ENCODE data around the gene SFT2D2. TPM values are rescaled to one million over a fixed set of nuclear protein-coding genes. Genes with fewer than 3 reads are reported as not detected.

The SFT2D2 gene
- total RNA-seq: 23.5 and 31.1 TPM in 2 replicates

GRCh38 chr1:168225476-168226190, at the start of gene SFT2D2:
Gene SFT2D2 (plus strand): TSS chr1:168226004. CDS start chr1:168226080, 76 bp downstream.

GRCh38 chr1:168178638-168179437, 47.0 kb upstream of the SFT2D2 start, which contains the start of gene TIPRL:
Gene TIPRL (plus strand): TSS chr1:168178962. CDS start chr1:168179078, 116 bp downstream.

DNA sequence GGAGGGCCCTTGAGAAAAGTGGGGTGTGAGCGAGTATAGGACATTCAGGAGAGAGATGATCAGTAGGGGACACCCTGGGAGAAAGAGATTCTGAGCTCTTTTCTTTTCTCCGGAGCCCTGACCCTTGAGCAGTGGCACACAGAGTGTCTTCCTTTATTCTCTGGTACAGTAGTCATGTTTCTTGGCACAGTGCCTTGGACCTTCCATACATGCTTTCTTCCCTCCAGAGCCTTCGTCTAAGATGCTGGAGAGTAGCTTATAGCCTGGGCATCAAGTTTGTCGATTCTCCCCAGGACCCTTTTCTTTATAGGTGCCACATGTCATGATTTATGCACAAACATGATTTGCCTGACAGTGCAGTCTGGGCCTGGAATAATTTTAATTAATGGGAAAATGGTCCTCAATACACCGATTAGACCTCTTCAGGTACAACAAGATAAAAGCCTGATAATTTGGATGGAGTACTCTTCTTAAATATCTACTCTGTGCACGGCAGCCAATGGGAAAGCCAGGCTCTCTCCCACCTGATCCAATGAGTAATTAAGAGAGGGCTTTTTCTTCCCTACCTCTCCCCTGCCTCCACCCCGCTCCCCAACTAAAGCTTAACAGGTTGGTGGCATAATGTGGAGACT, 54.6 kb downstream of the SFT2D2 start, which contains the start of gene TBX19:
Gene TBX19, plus strand, starts transcription at position 582 of the 632 bp plus-strand sequence. CDS start 214 bp downstream, outside the sequence.

Other genes starting within 250 kb of the SFT2D2 start
- 11.3 and 11.8 TPM in 2 replicates for gene GPR161, start 89.1 kb upstream of the SFT2D2 start, total RNA-seq
- 36.1 and 37.7 TPM in 2 replicates for gene TIPRL, start 47.0 kb upstream of the SFT2D2 start, total RNA-seq
- 0.43 and 0.74 TPM in 2 replicates for gene TBX19, start 54.9 kb downstream of the SFT2D2 start, total RNA-seq

Measured in smooth muscle cell of bladder (primary cell).